Endothelial cell of umbilical vein (primary cell): ENCODE results near the gene STIM1. TPM values are rescaled to one million over a fixed set of nuclear protein-coding genes. Genes with fewer than 3 reads are reported as not detected.
A peak's percentile ranks its signal among the peaks of the same experiment; 100 is the strongest.

ENCODE experiments used
- BruUV-seq: library from RNA; stranded (reverse); fragments of 400-500 nt; replicated peaks from 2 replicates; lab custom pipeline; 2021; lab: Mats Ljungman, UMichigan
- CTCF ChIA-PET: fragments of 300-600, 350-600 bp; sonication (Branson Sonifier 250); formaldehyde crosslinking; loops from one replicate; lab custom pipeline; 2021; ENCODE audit warnings: antibody characterized with exemption, inconsistent platforms; lab: Charles Lee
- POLR2A ChIA-PET: fragments of 300-600, 350-600 bp; sonication (Branson Sonifier 250); formaldehyde crosslinking; loops from one replicate; lab custom pipeline; 2021; ENCODE audit warnings: antibody characterized with exemption, inconsistent platforms; lab: Charles Lee
- DNase-seq: peaks from one replicate; pipeline ENCODE4 v3.0.0-alpha.2; 2011; ENCODE audit warnings: low read depth, low spot score
- FAIRE-seq: peaks from 2 replicates; lab custom pipeline; 2011; peaks lifted over from hg19 to GRCh38; lab: Jason Lieb, UNC
- H2AFZ ChIP-seq: 2 replicates; pipeline ENCODE4 v1.6.0; 2012; ENCODE audit warnings: low read depth, low read length, control low read depth, inconsistent platforms
- H3K27ac ChIP-seq: 2 replicates; pipeline ENCODE4 v1.5.1; 2011; ENCODE audit warnings: low read depth, mild to moderate bottlenecking, control low read depth, low read length, moderate library complexity; ENCODE audit not compliant: insufficient read depth
- H3K27me3 ChIP-seq, 2 experiments: 2 replicates each; pipeline versions ENCODE4 v1.6.0 to v1.6.1; 2011; ENCODE audit warnings: low read length in 2 of 2, mixed read lengths in 1 of 2; ENCODE audit not compliant: control insufficient read depth in 2 of 2, insufficient read depth in 2 of 2
- H3K36me3 ChIP-seq, 2 experiments: 2 replicates in 1 of 2; 3 replicates in 1 of 2; pipeline ENCODE4 v1.5.1; 2011; ENCODE audit warnings: low read length in 2 of 2, mild to moderate bottlenecking in 1 of 2, moderate library complexity in 1 of 2; ENCODE audit not compliant: control insufficient read depth in 2 of 2, insufficient read depth in 2 of 2; ENCODE audit errors: extremely low read depth in 1 of 2
- H3K4me1 ChIP-seq: 3 replicates; pipeline ENCODE4 v1.5.1; 2011; ENCODE audit warnings: mild to moderate bottlenecking, low read length; ENCODE audit not compliant: control insufficient read depth, insufficient read depth; ENCODE audit errors: extremely low read depth
- H3K4me2 ChIP-seq: 2 replicates; pipeline ENCODE4 v1.6.1; 2011; ENCODE audit warnings: low read length, control low read depth, mixed read lengths; ENCODE audit not compliant: insufficient read depth
- H3K4me3 ChIP-seq, 3 experiments: fragments of 200-600 bp in 1 of 3; sonication (generic), shearing (Covaris generic) in 1 of 3; replicated peaks in 1 of 3; 2 replicates each; pipeline ENCODE4 v1.5.1; 2011 to 2016; ENCODE audit warnings: control low read depth in 3 of 3, low read length in 3 of 3, mild to moderate bottlenecking in 2 of 3, inconsistent platforms in 1 of 3, low read depth in 1 of 3, moderate library complexity in 1 of 3; ENCODE audit not compliant: insufficient read depth in 1 of 3
- H3K79me2 ChIP-seq: 2 replicates; pipeline ENCODE4 v1.6.0; 2012; ENCODE audit warnings: low read length, inconsistent platforms; ENCODE audit not compliant: control insufficient read depth, insufficient read depth
- H3K9ac ChIP-seq: replicated peaks from 2 replicates; pipeline ENCODE3; 2011; ENCODE audit warnings: low read length, control low read depth; ENCODE audit not compliant: insufficient read depth; ENCODE audit errors: extremely low read depth
- H3K9me1 ChIP-seq: replicated peaks from 3 replicates; pipeline ENCODE4 v1.6.0; 2011; ENCODE audit warnings: mild to moderate bottlenecking, low read length; ENCODE audit not compliant: control insufficient read depth, insufficient read depth; ENCODE audit errors: extremely low read depth
- H3K9me3 ChIP-seq: replicated peaks from 2 replicates; pipeline ENCODE4 v1.5.1; 2012; ENCODE audit warnings: low read length, inconsistent platforms; ENCODE audit not compliant: control insufficient read depth, insufficient read depth
- H4K20me1 ChIP-seq: replicated peaks from 2 replicates; pipeline ENCODE3; 2011; ENCODE audit warnings: mild to moderate bottlenecking, low read length; ENCODE audit not compliant: control insufficient read depth, insufficient read depth; ENCODE audit errors: extremely low read depth
- CTCF ChIP-seq, 2 donors: IDR thresholded peaks; 1 replicate in 1 of 2; 2 replicates in 1 of 2; pipeline ENCODE4 v1.5.1; 2011; ENCODE audit warnings: low read length in 2 of 2, mild to moderate bottlenecking in 2 of 2, moderate library complexity in 2 of 2, control low read depth in 1 of 2, inconsistent platforms in 1 of 2, low read depth in 1 of 2; ENCODE audit not compliant: insufficient read depth in 1 of 2; ENCODE audit errors: extremely low read depth in 1 of 2
- EZH2 ChIP-seq: IDR thresholded peaks from 2 replicates; pipeline ENCODE4 v1.6.1; 2012; ENCODE audit warnings: borderline replicate concordance, low read depth, mild to moderate bottlenecking, moderate library complexity, low read length, inconsistent platforms; ENCODE audit not compliant: severe bottlenecking
- FOS ChIP-seq: IDR thresholded peaks from 2 replicates; pipeline ENCODE4 v1.6.1; 2011; ENCODE audit warnings: mild to moderate bottlenecking, low read length, moderate library complexity, borderline replicate concordance; ENCODE audit not compliant: insufficient read depth
- GATA2 ChIP-seq: IDR thresholded peaks from 2 replicates; pipeline ENCODE4 v1.7.0; 2011; ENCODE audit warnings: low read depth, mild to moderate bottlenecking, moderate library complexity, mixed read lengths, low read length; ENCODE audit not compliant: insufficient read length, insufficient read depth
- JUN ChIP-seq: IDR thresholded peaks from 2 replicates; pipeline ENCODE4 v1.6.1; 2011; ENCODE audit warnings: borderline replicate concordance, low read depth; ENCODE audit not compliant: insufficient read length, insufficient read depth
- MAX ChIP-seq: IDR thresholded peaks from 2 replicates; pipeline ENCODE4 v1.6.1; 2011; ENCODE audit not compliant: insufficient read depth, insufficient read length
- MYC ChIP-seq: IDR thresholded peaks from one replicate; pipeline ENCODE4 v1.6.1; 2011; ENCODE audit warnings: mild to moderate bottlenecking, low read depth, low read length
- POLR2A ChIP-seq: IDR thresholded peaks from 2 replicates; pipeline ENCODE4 v1.6.1; 2012; ENCODE audit warnings: low read depth, mild to moderate bottlenecking, control low read depth, low read length
- POLR2AphosphoS5 ChIP-seq: IDR thresholded peaks from 2 replicates; pipeline ENCODE4 v1.6.1; 2012; ENCODE audit warnings: low read depth, mild to moderate bottlenecking, control low read depth, low read length, moderate library complexity; ENCODE audit not compliant: insufficient read depth
- dilution Hi-C: fragments of 300-500 bp; cut with MboI; formaldehyde crosslinking; loops from one replicate; pipeline ENCODE4 v1.15.0; 2019; ENCODE audit warnings: low sequenced_read_pairs; ENCODE audit not compliant: extremely low pct_ligation_motif_present
- intact Hi-C: fragments of 100-400 bp; cut with micrococcal nuclease; formaldehyde crosslinking; loops from one replicate; pipeline ENCODE4 v1.10.0; 2022
- polyA plus RNA-seq, 4 experiments: library from polyadenylated mRNA; depleted of rRNA in 3 of 4; stranded (reverse) in 3 of 4; unstranded in 1 of 4; fragments of >200 nt; gene quantifications; 2 replicates each; pipeline versions ENCODE4 v1.2.1 to v1.2.3, GENCODE V29; 2011 to 2012; ENCODE audit warnings: missing spikeins in 1 of 4
- total RNA-seq: library from RNA; stranded (reverse); gene quantifications from 2 replicates; pipeline ENCODE4 v1.2.3, GENCODE V29; 2021

The STIM1 gene
- total and polyA plus RNA-seq, 2 donors (not counting 3 experiments of a cell fraction or from before 2014, with no cell fraction given), result 32.7 to 33.4 TPM

GRCh38 chr11:3914805-3915204 is 59.3 kb downstream of the STIM1 start:
- DNase-seq (peak; percentile 19), FAIRE-seq (no peak)
- Histone ChIP-seq H3K9me3 (no peaks in the 10 kb centered on the region), H3K9me1 (no peaks in the 10 kb centered on the region), H3K4me3 (no peak overlapping the region), H3K36me3 (no peaks in the 10 kb centered on the region), H4K20me1 (no peaks in the 10 kb centered on the region), H3K27me3 (no peaks in the 10 kb centered on the region), H3K79me2 (no peaks in the 10 kb centered on the region), H2AFZ (no peak overlapping the region), H3K4me1 (peaks cover 3% of the 10 kb centered on the region), H3K9ac (no peak overlapping the region), H3K4me2 (no peak overlapping the region), H3K27ac (no peak overlapping the region)
- dilution Hi-C loops, result no loop called here
- ChIA-PET POLR2A (no interaction called here), CTCF (interaction anchor here (0.6 to 1.6 kb wide), 4 partner anchors 12 to 74 kb away, joined by 3 to 4 read pairs (median 4); partner anchors contain the start of genes RHOG and STIM1)
- TF ChIP-seq JUN (no peak), EZH2 (no peak), GATA2 (no peak), MAX (no peak), CTCF (IDR thresholded peaks at IDR 0.05; ENCODE audit: extremely low read depth in 1 of 2, insufficient read depth in 1 of 2, low read depth in 1 of 2, low read length in 2 of 2) (no peak), MYC (no peak), FOS (no peak), POLR2AphosphoS5 (no peak), POLR2A (no peak)
- no TSS peak for BruUV-seq
- intact Hi-C loops, result loop anchor here (5.0 kb wide), 1 partner anchor 58 kb away; the partner anchor contains the start of gene STIM1
